CMK (cell line): Measurements from ENCODE around the gene LGALS9.
A peak's percentile ranks its signal among the peaks of the same experiment; 100 is the strongest.

ENCODE experiments used
- DNase-seq: peaks from one replicate; pipeline ENCODE4 v3.0.0-alpha.2; 2010; ENCODE audit warnings: low read depth

LGALS9 gene

DNA sequence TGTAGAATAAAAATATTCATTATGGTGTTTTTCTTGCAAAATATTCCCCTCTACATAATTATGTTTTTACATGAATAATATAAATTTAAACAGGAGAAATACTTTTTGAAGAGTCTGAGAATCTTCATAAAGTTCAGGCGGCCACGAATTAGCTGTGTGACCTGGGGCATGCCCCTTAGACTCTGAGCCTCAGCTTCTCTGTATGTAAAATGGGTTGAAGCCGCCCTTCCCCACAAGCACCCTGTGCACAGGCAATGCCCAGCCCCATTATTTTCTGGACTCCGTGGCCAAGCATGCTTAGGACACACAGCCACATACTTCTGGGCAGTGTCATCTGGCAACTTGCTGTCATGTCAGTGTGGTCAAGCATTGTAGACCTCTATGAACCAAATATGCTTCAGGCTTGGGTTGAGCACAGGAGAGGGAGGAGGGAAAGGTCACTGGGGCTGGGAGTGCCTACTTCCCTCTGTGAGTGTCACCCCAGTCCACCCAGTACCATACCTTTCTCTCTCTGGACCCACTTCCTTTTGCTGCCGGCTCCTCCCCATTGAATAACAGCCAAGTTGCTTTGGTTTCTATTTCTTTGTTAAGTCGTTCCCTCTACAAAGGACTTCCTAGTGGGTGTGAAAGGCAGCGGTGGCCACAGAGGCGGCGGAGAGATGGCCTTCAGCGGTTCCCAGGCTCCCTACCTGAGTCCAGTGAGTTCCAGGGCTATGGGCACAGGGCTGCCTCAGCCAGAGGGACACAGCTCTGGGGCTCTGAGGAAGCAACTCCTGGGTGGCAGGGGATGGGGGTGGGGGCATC, at the start of gene LGALS9:
TSS of gene LGALS9 (plus strand) at position 582 of the 804 bp plus-strand sequence. CDS start at position 660, 78 bp downstream.
- no peak for DNase-seq

DNA sequence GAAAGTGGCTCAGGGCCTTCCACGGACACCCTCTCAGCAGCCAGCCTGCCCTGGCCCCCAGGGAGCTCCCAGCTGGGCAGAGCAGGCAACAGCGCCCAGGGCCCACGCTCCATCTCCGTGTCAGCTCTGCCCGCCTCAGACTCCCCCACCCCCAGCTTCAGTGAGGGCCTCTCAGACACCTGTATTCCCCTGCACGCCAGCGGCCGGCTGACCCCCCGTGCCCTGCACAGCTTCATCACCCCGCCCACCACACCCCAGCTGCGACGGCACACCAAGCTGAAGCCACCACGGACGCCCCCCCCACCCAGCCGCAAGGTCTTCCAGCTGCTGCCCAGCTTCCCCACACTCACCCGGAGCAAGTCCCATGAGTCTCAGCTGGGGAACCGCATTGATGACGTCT, 48.3 kb upstream of the LGALS9 start:
- no peak for DNase-seq

DNA sequence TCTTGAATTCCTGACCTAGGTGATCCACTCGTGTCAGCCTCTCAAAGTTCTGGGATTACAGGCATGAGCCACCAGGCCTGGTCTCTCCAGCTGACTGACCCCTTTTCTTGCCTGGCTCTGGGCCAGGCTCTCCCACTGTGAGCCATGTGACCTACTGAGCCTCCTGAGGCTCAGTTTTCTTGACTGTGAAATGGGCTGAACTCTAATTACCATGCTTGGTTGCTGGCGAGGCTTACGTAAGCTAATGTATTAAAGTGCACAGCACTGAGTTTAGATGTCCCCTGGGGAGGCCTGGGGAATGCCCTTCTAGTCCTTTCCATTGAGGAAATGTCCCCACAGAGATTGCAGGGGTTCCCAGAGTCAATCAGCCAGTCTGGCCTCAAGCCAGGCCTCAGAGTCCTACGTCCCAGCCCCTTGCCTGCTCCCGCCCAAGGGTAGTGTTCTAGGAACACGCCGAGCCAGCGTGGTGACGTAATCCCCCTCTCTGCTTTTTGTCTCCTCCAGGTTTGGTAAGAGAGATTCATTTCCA, 45.8 kb upstream of the LGALS9 start:
- no peak for DNase-seq

- no peak for DNase-seq
Observed at GRCh38 chr17:27585792-27586191, 45.2 kb upstream of the LGALS9 start.

DNA sequence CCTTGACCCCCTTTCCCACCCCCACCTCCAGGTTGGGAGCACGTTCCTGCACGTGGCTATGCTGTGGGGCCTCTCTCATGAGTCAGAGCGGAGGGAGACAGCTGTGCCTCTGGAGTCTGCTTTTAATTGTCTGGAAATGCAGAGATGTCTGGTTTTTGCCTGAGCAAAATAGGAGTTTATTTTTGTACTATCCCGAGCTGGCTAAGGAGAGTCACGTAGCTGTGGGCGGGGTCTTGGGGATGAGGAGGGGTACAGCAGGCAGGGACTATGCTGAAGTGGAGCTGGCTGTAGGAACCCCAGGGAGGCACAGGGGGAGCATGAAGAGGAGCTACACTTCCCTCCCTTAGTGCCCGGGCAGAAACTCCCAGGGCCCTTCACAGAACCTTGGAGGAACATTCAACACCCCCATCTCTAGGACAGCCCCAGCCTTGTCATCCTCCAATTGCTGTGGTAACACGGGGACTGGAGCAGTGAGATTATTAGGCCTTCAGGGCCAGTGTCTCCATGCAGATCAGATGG, 44.7 kb upstream of the LGALS9 start:
- DNase-seq, result no peak

GRCh38 chr17:27588354-27588753, 42.6 kb upstream of the LGALS9 start:
- no peak for DNase-seq

DNA sequence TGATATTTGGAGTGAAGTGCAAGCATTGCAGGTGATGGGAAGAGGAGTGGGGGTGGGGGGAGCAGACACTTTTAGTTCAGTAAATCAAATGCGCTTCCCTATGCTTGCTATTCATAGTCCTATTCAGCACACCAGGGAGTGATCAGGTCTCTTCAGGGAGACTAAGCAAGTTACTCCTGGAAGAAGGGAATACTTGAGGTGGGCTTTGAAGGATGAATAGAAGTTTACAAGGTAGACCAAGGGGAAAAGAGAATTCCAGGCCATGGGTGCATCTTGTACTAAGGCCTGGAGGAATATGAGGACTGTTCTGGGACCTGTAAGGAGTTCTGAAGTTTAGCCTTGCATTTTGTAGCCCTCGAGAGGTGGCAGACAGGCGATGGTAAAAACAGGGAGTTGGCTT, 40.1 kb upstream of the LGALS9 start:
- no peak for DNase-seq

DNA sequence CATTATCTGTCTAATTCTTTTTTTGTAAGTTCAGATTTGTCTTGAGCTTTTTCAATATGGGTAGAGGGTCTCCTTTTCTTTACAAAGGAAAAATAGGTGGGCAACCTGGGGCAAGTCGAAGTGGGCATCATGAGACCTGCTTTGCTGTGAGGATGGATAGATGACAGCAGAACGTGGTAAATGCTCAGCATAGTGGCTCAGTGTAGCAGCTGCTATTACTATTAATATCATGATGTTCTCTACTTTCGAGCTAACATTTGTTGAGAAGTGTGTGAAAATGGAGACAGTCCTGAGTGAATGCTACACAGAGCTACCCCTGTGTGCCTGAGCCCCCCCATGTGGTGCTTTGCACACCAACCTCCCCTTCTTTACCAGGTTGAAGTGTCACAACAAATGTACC, 39.0 kb upstream of the LGALS9 start:
- no peak for DNase-seq

- DNase-seq, result no peak
Observed at GRCh38 chr17:27593232-27593856, 37.6 kb upstream of the LGALS9 start.

GRCh38 chr17:27593857-27594255, 37.1 kb upstream of the LGALS9 start:
- no peak for DNase-seq

DNA sequence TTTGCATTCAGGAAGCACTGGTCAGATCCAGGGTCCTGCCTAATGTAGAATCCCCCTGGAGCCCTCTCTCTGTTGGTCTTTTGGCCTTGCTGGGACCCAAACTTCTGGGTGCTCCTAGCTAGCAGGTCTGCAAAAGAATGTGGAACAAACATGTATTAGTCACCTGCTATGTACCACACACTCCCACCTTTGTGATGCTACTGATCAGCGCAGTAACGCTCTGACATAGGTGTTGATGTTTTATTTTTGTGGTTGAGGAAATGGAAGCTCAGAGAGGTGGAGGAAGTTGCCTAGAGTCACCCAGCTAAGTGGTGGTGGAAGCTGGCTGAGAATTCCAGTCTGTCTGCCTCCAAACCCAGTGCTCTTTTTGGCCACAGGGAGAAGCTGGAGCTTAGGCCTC, 35.8 kb upstream of the LGALS9 start:
- no peak for DNase-seq

DNA sequence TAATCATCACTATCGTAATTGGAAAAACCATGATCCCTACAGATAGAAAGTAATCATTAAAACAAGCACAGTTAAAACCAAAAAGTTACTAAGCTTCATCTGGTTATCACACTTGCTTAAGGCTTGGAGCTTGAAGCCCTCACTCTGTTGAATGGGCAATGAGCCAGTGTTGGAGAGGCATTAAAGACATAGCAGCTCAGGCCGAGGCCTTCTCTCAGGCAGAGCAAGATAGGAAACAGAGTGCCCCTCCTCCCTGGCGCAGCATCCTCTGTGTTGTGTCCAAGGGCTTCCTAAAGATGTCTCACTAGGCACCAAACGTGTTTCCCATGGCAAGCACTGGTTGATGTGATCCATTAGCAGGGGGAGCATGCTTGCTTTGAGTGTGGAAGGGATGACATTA, 34.9 kb upstream of the LGALS9 start:
- no peak for DNase-seq

DNA sequence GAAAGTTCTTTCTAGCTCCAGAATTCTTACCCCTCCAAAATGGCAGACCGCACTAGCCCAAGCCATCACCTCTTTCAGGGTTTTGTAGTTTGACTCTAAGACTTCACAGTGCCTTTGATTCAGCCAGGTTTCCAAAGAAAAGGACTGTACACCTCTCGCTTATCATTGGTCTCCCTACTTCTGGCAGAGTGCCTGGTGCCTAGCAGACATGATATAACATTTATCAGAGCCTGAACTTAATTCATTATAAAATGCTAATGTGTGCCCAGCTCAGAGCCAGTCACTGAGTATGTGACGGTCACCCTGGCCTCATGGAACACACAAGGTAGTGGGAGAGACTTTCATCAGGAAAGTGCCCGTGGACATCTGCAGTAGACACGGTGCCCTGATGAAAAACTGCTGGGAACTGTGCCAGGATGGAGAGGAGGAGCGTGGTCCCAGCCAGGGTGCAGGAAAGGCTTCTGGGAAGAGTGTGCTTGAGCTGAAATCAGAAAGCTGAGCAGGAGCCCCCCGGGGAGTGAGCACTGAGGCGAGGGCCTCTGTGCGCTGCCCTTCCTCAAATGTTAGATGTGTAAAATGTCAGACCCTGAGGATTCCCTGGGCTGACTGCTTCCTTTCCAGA, 34.3 kb upstream of the LGALS9 start:
- DNase-seq, result no peak

DNA sequence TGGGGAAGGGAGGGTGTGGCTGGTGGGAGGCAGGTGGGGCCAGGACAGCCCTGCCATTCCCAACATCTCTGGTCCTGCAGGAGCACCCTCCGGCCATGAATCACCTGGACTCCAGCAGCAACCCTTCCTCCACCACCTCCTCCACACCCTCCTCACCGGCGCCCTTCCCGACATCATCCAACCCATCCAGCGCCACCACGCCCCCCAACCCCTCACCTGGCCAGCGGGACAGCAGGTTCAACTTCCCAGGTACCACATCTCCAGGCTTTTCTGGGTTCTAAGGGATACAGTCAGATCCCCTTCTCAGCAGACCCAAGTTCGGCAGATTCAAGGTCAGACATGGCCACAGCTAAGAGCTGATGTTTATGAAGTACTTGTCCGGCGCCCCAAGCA, 33.8 kb upstream of the LGALS9 start:
- DNase-seq, result no peak

GRCh38 chr17:27597783-27598320, 33.1 kb upstream of the LGALS9 start:
- no peak for DNase-seq

DNA sequence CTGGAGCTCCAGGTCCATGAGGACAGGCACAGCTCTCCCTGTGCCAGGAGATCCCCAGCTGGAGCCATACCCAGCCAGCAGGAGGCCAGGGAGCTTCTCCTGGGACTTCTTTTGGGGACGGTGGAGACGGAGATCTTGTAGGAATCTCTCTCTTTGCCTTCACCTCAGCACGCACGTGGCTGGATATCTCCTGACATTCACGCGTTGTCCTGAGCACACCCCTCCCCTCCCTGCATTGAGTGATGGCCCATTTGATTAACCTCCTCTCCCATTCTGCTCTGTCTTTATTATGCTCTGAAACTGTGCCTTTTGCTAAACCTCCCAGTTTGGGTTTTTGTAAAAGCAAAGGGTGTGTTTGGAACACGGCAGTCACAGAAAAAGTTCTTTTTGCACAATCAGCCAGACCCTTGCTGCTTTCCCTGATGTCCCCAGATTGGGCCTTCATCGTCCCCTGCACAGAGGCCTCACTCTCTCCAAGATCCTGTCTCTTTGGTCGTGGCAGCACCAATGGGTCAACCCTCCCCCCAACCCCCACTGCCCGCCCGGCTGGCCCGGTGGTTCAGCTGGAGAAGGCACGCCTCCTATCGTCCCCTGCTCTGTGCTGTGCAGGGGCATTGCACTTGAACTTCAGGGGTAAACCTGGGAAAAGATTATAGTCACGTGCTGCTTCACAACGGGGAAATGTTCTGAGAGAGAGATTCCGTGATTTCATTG, 32.5 kb upstream of the LGALS9 start:
- no peak for DNase-seq

GRCh38 chr17:27600471-27600870, 30.5 kb upstream of the LGALS9 start:
- no peak for DNase-seq

- DNase-seq, result peak; percentile 60
Observed at GRCh38 chr17:27601069-27601974, 29.7 kb upstream of the LGALS9 start.

GRCh38 chr17:27601975-27602302, 29.0 kb upstream of the LGALS9 start:
- DNase-seq, result no peak

DNA sequence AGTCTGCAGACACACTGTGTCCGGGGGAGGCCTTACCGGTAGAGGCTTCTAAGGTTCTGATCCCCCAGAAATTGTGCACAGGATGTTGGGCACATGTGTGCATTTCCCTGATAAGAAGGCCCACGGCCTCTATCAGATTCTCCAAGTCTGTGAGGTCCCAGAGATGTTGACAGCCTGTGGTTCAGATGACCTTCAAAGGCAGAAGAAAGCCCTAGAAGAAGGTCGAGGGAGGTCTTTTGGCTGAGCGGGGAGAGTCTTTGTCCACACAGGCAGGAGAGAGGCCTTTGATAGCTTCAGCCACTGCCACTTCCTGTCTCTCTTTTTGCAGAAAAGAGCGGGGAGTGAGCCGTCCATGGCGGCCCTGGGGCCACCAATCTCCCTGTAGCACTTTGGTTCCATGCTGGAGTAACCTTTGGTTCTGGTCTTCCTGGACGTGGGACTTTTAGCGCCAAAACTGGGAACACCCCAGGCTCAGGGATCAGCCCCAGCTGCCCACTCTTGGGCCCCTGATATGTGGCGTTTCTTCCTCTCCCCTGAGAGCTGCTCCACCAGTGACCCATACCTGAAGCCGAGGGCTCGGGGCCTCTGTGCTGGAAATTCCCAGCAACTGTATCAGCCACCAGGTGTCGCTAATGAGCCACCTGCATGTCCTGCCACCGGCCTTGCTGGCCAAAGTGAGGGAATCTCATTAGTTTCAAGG, 28.1 kb upstream of the LGALS9 start:
- peak; percentile 98 for DNase-seq
